Fibroblast of villous mesenchyme (primary cell): ENCODE data around the gene IL22RA2. TPM values are rescaled to one million over a fixed set of nuclear protein-coding genes. Genes with fewer than 3 reads are reported as not detected.
"Not testable (repeated sequence)": the region's sequence is repeated elsewhere in the genome, so short reads cannot be mapped to it uniquely, and the experiment has no call there.

Source experiments
- DNase-seq: peaks from one replicate; pipeline ENCODE4 v3.0.0-alpha.2; 2010; ENCODE audit warnings: low read depth
- H3K4me3 ChIP-seq: 2 replicates; pipeline ENCODE4 v1.5.1; 2011; ENCODE audit warnings: low read depth, mild to moderate bottlenecking, low read length
- CTCF ChIP-seq: IDR thresholded peaks from 2 replicates; pipeline ENCODE4 v1.5.1; 2012; ENCODE audit warnings: low read depth, mild to moderate bottlenecking, low read length; ENCODE audit not compliant: insufficient read depth
- total RNA-seq: library from RNA; depleted of rRNA; stranded (reverse); fragments of >200 nt; gene quantifications from 2 replicates; pipeline ENCODE4 v1.2.3, GENCODE V29; 2012

IL22RA2 gene
- total RNA-seq, 1 donor: not detected

GRCh38 chr6:137210903-137211302, 37.5 kb upstream of the IL22RA2 start:
- no peak overlapping the region for H3K4me3 ChIP-seq
- no peak for DNase-seq
- TF ChIP-seq CTCF: no peak

- TF ChIP-seq CTCF: no peak
- no peak overlapping the region for H3K4me3 ChIP-seq
- DNase-seq: no peak
These were observed 34.8 kb upstream of the IL22RA2 start for GRCh38 chr6:137208279-137208678.

GRCh38 chr6:137207457-137207856, 34.0 kb upstream of the IL22RA2 start:
- not testable (repeated sequence) for H3K4me3 ChIP-seq, DNase-seq

- no peak overlapping the region for H3K4me3 ChIP-seq
- DNase-seq: no peak
- no peak for TF ChIP-seq CTCF
These were observed 33.1 kb upstream of the IL22RA2 start for GRCh38 chr6:137206577-137206976.

- DNase-seq: no peak
- no peak overlapping the region for H3K4me3 ChIP-seq
- TF ChIP-seq CTCF: no peak
These were observed 29.8 kb upstream of the IL22RA2 start for GRCh38 chr6:137203256-137203655.

- peak; percentile 24 for TF ChIP-seq CTCF
- no peak for DNase-seq
- H3K4me3 ChIP-seq: no peak overlapping the region
These were observed 28.6 kb upstream of the IL22RA2 start for GRCh38 chr6:137202078-137202477.

GRCh38 chr6:137201006-137201405, 27.6 kb upstream of the IL22RA2 start:
- no peak overlapping the region for H3K4me3 ChIP-seq
- no peak for DNase-seq
- TF ChIP-seq CTCF: no peak
